Measurements from ENCODE around the gene AHCYL1.

Gene AHCYL1

GRCh38 chr1:110006516-110006915, 22.0 kb downstream of the AHCYL1 start:
- TF ChIP-seq CTCF (IDR thresholded peaks at IDR 0.05; ENCODE audit: insufficient read depth, low read length) (no peak), GABPA (IDR thresholded peaks at IDR 0.05; ENCODE audit: low read depth) (no peak), SPI1 (IDR thresholded peaks at IDR 0.05; ENCODE audit: borderline replicate concordance, low read depth) (no peak), POLR2AphosphoS5 (IDR thresholded peaks at IDR 0.05; ENCODE audit: low read depth) (no peak), REST (IDR thresholded peaks at IDR 0.05; ENCODE audit: insufficient replicate concordance, low read depth) (no peak)
- no peaks in the 10 kb centered on the region for H3K27me3 ChIP-seq (ENCODE audit: insufficient read depth, poor library complexity, severe bottlenecking)
- no peak for DNase-seq (ENCODE audit: low read depth in 1 of 2, low spot score in 1 of 2)
- H3K4me3 ChIP-seq (replicated peaks; ENCODE audit: insufficient read depth, low read length): no peak overlapping the region
- H3K27ac ChIP-seq (replicated peaks): no peak overlapping the region

GRCh38 chr1:110007046-110007830, 22.7 kb downstream of the AHCYL1 start:
- no peak for TF ChIP-seq CTCF (IDR thresholded peaks at IDR 0.05; ENCODE audit: insufficient read depth, low read length)
- no peak for TF ChIP-seq POLR2AphosphoS5 (IDR thresholded peaks at IDR 0.05; ENCODE audit: low read depth)
- no peak for TF ChIP-seq REST (IDR thresholded peaks at IDR 0.05; ENCODE audit: insufficient replicate concordance, low read depth)
- TF ChIP-seq SPI1 (IDR thresholded peaks at IDR 0.05; ENCODE audit: borderline replicate concordance, low read depth): no peak
- TF ChIP-seq GABPA (IDR thresholded peaks at IDR 0.05; ENCODE audit: low read depth): no peak
- no peaks in the 10 kb centered on the region for H3K27me3 ChIP-seq (ENCODE audit: insufficient read depth, poor library complexity, severe bottlenecking)
- no peak overlapping the region for H3K27ac ChIP-seq (replicated peaks)
- H3K4me3 ChIP-seq (replicated peaks; ENCODE audit: insufficient read depth, low read length): no peak overlapping the region
- DNase-seq (ENCODE audit: low read depth in 1 of 2, low spot score in 1 of 2): no peak

- TF ChIP-seq POLR2AphosphoS5 (IDR thresholded peaks at IDR 0.05; ENCODE audit: low read depth) (no peak), GABPA (IDR thresholded peaks at IDR 0.05; ENCODE audit: low read depth) (no peak), REST (IDR thresholded peaks at IDR 0.05; ENCODE audit: insufficient replicate concordance, low read depth) (no peak), SPI1 (IDR thresholded peaks at IDR 0.05; ENCODE audit: borderline replicate concordance, low read depth) (no peak)
- no peak for DNase-seq (ENCODE audit: low read depth in 1 of 2, low spot score in 1 of 2)
- no peak overlapping the region for H3K4me3 ChIP-seq (replicated peaks; ENCODE audit: insufficient read depth, low read length)
- no peaks in the 10 kb centered on the region for H3K27me3 ChIP-seq (ENCODE audit: insufficient read depth, poor library complexity, severe bottlenecking)
- H3K27ac ChIP-seq (replicated peaks): no peak overlapping the region
Measured at GRCh38 chr1:110008971-110009565, 24.5 kb downstream of the AHCYL1 start.
